Bronchial epithelial cell (primary cell): ENCODE data around the gene THAP8. TPM values are rescaled to one million over a fixed set of nuclear protein-coding genes. Genes with fewer than 3 reads are reported as not detected.

Source experiments
- DNase-seq: peaks from one replicate; pipeline ENCODE4 v3.0.0-alpha.2; 2010; ENCODE audit warnings: low read depth
- FAIRE-seq: peaks from 2 replicates; lab custom pipeline; 2011; peaks lifted over from hg19 to GRCh38; lab: Jason Lieb, UNC
- H3K27me3 ChIP-seq: 2 replicates; pipeline ENCODE4 v1.5.1; 2011; ENCODE audit warnings: low read length; ENCODE audit not compliant: control insufficient read depth, insufficient read depth
- H3K36me3 ChIP-seq: 2 replicates; pipeline ENCODE4 v1.5.1; 2011; ENCODE audit warnings: low read length; ENCODE audit not compliant: control insufficient read depth, insufficient read depth
- H3K4me3 ChIP-seq: 2 replicates; pipeline ENCODE4 v1.5.1; 2011; ENCODE audit warnings: mild to moderate bottlenecking, low read depth, low read length, control low read depth
- CTCF ChIP-seq: IDR thresholded peaks from 2 replicates; pipeline ENCODE4 v1.5.1; 2011; ENCODE audit warnings: mild to moderate bottlenecking, moderate library complexity, low read length, control low read depth, inconsistent platforms; ENCODE audit not compliant: insufficient read depth, severe bottlenecking
- total RNA-seq: library from RNA; depleted of rRNA; stranded (reverse); fragments of >200 nt; gene quantifications from 2 replicates; pipeline ENCODE4 v1.2.1, GENCODE V29; 2014

THAP8 gene
- total RNA-seq = 2.0 and 2.1 TPM in 2 replicates

GRCh38 chr19:36054119-36054732 lies at the start of gene THAP8:
Gene THAP8, minus strand, starts transcription at chr19:36054285. Its CDS starts 68 bp downstream, at chr19:36054217.
- DNase-seq (peak; percentile 95), FAIRE-seq (no peak)
- Histone ChIP-seq H3K27me3 (no peaks in the 10 kb centered on the region), H3K4me3 (peak within 1 kb of the TSS; percentile 61), H3K36me3 (no peaks in the 10 kb centered on the region)
- peak; percentile 60 for TF ChIP-seq CTCF

GRCh38 chr19:36103040-36103626 lies 49.0 kb upstream of the THAP8 start:
- H3K36me3 ChIP-seq = peaks cover 6% of the 10 kb centered on the region
- no peak overlapping the region for H3K4me3 ChIP-seq
- no peaks in the 10 kb centered on the region for H3K27me3 ChIP-seq
- FAIRE-seq = peak; percentile 36
- TF ChIP-seq CTCF = no peak
- no peak for DNase-seq

- DNase-seq (no peak), FAIRE-seq (no peak)
- Histone ChIP-seq H3K27me3 (no peaks in the 10 kb centered on the region), H3K4me3 (no peak overlapping the region), H3K36me3 (peaks cover 6% of the 10 kb centered on the region)
- no peak for TF ChIP-seq CTCF
These were observed 47.7 kb upstream of the THAP8 start for GRCh38 chr19:36101550-36102327.

- no peak for DNase-seq
- no peak for TF ChIP-seq CTCF
- H3K27me3 ChIP-seq = no peaks in the 10 kb centered on the region
- H3K4me3 ChIP-seq = no peak overlapping the region
- H3K36me3 ChIP-seq = peaks cover 4% of the 10 kb centered on the region
- no peak for FAIRE-seq
These were observed 46.4 kb upstream of the THAP8 start for GRCh38 chr19:36100476-36100875.

GRCh38 chr19:36099166-36099785 lies 45.2 kb upstream of the THAP8 start:
- FAIRE-seq (no peak), DNase-seq (no peak)
- H3K36me3 ChIP-seq = no peaks in the 10 kb centered on the region
- no peak for TF ChIP-seq CTCF
- no peak overlapping the region for H3K4me3 ChIP-seq
- H3K27me3 ChIP-seq = no peaks in the 10 kb centered on the region
